Neural progenitor cell (in vitro differentiated cells): Measurements from ENCODE around the gene CYTH3.

Experiments
- CTCF ChIP-seq: fragments of 200-600 bp; sonication (generic); IDR thresholded peaks from 2 replicates; pipeline ENCODE4 v1.5.1; 2017; ENCODE audit warnings: antibody characterized with exemption, mild to moderate bottlenecking
- EZH2 ChIP-seq: fragments of 200-600 bp; sonication (generic); IDR thresholded peaks from 2 replicates; pipeline ENCODE4 v1.6.1; 2017; ENCODE audit warnings: antibody characterized with exemption, mild to moderate bottlenecking, moderate library complexity
- EZH2phosphoT487 ChIP-seq: fragments of 200-600 bp; sonication (generic); IDR thresholded peaks from 2 replicates; pipeline ENCODE4 v1.6.1; 2017; ENCODE audit warnings: antibody characterized with exemption

GRCh38 chr7:6165075-6165474, 107.3 kb downstream of the CYTH3 start:
- TF ChIP-seq EZH2phosphoT487 (no peak), CTCF (no peak), EZH2 (no peak)
